HG02588 (cell line): Measurements from ENCODE around the gene CFAP97D1.
"Not testable (repeated sequence)": the region's sequence is repeated elsewhere in the genome, so short reads cannot be mapped to it uniquely, and the experiment has no call there.

Experiments used
- ATAC-seq: cut with Tn5 transposase; IDR thresholded peaks from one replicate; pipeline ENCODE4 v1.9.1; 2021; ENCODE audit warnings: mild to moderate bottlenecking, moderate library complexity; ENCODE audit not compliant: unreplicated experiment

The CFAP97D1 gene

DNA sequence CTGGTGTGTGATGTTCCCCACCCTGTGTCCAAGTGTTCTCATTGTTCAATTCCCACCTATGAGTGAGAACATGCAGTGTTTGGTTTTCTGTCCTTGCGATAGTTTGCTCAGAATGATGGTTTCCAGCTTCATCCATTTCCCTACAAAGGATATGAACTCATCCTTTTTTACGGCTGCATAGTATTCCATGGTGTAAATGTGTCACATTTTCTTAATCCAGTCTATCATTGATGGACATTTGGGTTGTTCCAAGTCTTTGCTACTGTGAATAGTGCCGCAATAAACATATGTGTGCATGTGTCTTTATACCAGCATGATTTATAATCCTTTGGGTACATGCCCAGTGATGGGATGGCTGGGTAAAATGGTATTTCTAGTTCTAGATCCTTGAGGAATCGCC, 12.4 kb downstream of the CFAP97D1 start:
- not testable (repeated sequence) for ATAC-seq

DNA sequence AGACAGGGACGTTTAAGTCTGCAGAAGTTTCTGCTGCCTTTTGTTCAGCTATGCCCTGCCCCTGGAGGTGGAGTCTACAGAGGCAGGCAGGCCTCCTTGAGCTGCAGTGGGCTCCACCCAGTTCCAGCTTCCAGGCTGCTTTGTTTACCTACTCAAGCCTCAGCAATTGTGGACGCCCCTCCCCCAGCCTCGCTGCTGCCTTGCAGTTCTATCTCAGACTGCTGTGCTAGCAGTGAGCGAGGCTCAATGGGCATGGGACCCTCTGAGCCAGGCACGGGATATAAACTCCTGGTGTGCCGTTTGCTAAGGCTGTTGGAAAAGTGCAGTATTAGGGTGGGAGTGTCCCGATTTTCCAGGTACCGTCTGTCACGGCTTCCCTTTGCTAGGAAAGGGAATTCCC, 17.8 kb downstream of the CFAP97D1 start:
- not testable (repeated sequence) for ATAC-seq

DNA sequence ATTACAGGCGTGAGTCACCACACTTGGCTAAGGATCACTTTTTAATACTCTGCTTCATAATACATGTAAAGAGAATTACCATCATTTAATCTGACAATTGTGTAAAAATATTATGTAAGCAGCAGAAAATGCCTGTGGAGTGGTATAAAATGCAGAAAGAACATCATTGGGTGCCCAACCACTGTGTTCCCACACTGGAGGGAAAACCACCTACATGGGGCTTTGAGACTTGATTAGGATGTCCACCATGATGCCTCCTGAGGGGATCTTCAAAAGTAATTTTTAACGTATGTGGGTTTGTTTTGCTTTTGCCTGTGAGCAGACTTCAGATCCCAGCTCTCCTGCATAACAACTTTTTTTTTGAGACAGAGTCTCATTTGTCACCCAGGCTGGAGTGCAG, 18.8 kb downstream of the CFAP97D1 start:
- ATAC-seq = no peak

DNA sequence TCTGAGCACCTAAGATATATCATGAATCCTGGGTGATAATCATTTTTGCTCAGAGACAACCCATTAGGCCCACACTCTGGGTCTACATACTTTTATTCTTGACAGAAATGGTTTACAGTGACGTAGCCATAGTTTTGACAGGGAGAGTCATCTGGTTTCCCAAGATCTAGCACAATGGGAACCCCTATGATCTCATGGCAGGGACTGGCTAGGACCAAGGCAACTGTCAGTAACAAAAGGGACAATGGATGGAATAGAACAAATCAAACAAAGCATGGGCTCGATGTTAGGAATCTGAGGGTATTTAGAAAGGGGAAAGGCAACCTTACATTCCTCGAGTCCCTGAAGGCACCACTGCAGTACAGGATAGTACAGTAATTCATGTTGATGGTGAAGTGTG, 20.5 kb downstream of the CFAP97D1 start:
- no peak for ATAC-seq

DNA sequence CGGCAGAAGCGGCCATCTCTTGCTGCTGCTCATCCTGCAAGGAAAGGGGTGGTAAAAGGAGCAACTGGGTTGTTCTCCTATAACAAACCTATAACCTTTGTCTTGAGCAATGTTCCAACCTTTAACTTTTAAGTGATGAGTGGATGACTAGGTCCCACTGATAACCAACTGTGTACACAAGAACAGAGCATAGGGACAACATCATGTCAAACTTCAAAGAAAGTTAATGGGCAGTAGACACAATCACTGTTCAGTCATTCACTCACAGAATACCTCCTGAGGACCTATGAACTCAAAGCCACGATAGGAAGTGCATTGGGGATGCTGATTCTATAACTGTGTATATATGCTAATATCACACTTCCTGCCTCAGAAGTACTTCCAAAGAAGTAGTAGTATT, 21.6 kb downstream of the CFAP97D1 start:
- no peak for ATAC-seq

DNA sequence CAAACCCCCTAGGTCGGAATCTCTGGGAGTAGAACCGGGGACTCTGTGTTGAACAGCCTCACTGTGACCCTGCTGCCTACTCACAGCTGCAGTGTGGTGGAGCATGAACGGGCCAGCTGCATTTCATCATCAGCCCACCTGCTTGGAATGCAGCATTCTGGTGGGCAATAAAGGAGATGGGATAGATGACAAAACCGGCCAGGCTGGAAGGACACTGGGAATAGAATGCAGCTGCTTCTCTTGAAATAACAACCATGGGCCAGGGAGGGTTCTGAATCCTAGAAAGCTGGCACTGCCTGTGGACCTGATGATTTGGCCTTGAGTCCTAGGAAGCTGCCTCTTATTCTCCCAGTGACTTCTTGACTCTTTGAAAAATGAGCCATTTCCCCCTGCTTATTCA, 23.5 kb downstream of the CFAP97D1 start:
- ATAC-seq = no peak

DNA sequence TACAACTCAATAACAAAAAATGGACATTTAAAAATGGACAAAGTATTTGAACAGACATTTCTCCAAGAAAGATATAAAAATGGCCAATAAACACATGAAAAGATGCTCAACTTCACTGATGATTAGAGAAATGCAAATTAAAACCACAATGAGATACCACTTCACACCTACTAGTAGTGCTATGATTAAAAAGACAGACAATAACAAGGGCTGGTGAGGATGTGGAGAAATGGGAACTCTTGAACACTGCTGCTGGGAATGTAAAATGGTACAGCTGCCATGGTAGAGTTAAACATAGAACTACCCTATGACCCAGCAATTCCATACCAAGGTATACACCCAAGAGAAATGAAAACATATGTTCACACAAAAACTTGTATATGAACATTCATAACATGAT, 24.9 kb downstream of the CFAP97D1 start:
- ATAC-seq = no peak

DNA sequence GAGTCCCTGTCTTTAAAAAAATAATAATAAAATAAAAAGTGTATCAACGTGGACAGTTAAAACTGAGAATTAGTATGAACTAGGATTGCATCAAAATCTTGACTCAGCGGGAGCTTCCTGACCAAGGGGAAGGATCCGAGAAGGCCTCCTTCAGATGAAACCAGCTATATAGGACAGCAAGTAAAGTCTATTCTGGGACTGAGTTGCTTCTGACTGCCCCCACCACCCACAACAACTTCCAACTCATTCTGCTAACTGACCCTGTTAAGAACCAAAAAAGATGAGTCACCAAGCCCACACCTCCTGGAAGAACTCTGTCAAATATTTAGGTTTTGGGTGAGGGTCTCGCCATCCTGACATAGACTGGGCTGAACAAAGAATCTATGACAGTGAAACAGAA, 27.8 kb downstream of the CFAP97D1 start:
- ATAC-seq = no peak

DNA sequence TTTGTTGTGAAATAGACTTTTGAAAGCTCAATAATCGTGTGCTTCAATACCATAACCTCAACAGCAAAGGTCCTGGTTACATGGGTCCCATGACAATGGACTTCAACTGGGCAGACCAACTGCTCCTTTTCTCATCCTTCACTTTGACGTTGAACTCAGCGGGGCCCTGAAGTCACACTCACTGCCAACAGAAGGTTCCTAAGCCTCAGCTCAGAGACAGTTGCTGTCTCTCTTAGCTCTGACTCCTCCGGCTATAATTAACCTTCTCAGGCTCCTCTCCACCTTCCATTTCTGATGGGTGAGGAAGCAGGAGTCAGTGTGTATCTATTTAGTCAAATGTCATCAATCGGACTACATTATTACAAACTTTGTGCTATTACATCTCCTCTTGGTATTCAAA, 28.9 kb downstream of the CFAP97D1 start:
- ATAC-seq = no peak

DNA sequence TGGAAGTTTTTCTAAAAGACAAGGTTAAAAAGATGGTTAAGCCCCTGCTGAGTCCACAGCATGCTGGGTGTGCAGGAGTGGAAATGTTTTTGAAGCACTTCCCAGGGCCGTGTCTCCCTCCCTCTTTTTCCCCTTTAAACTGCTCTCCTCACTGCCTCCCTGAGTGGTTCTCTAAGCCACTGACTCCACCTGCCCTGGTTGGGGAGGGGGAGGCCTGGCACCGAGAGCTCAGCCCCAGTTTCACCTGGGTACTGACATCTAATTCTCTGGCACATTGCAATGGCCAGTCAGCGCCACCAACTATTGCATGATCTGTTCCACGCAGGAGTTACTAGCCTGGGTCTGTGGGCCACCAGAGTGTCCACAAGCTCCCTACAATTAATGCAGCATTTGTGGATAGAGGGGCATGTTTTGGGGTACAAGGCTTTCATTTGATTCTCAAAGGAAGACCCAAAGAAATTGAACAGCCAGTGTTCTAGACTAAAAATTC, 30.0 kb downstream of the CFAP97D1 start:
- ATAC-seq = no peak

DNA sequence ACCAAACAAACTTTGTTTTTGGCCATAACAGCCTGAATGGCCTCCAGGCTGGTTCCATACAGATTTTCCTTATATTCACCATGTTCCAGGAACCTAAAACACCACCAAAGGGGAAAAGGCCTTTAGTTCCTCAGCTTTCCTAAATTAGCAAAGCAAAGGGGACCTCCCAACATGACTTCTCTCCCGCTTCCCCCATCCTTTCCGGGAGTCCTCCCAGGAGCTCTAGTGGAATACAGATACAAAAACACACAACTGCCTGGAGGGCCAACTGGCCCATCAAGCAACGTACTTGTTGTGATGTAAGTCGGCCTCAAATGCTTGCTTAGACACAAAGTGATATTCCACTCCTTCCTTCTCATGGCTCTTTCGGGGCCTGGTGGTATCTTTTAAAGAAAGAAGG, 30.6 kb downstream of the CFAP97D1 start:
- no peak for ATAC-seq

DNA sequence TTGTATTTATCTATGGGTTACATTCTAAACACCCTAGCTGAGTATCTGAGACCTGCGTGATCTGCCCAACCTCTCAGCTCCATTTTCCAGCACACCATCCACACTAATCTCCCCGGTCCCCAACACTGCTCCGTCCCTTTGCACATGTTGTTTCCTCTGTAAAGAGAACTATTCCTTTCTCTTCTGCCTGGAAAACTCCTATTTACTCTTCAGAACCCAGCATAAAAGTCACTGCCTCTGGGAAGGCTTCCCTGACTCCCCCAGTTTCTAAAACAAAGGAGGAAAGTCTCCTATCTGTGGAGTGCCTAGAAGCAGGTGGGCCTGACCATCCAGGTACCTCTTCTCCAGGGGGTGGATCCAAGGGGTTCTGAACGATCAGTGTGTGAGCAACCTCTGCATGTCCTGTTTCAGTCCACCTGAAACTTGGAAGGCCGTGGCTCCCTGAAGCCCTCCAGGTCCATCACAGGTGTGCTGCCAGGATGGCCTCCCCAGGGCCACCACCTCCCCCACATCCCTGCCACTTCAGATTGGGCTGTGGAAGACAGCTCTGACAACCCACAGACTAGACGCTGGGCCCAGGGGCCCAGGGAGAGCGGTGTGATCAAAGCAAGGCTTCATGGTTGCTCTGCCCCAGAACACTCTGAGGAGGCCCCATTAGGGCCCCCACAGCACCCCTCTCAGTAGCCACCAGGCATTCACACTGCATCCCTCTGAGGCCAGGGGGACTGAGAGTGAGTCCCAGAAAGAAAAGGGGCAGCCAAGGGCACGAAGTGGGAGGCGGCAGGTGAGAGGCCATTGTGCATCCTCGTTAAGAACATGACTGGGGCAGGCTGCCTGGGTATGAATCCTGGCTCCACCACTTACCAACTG, 32.4 kb downstream of the CFAP97D1 start:
- ATAC-seq = no peak

DNA sequence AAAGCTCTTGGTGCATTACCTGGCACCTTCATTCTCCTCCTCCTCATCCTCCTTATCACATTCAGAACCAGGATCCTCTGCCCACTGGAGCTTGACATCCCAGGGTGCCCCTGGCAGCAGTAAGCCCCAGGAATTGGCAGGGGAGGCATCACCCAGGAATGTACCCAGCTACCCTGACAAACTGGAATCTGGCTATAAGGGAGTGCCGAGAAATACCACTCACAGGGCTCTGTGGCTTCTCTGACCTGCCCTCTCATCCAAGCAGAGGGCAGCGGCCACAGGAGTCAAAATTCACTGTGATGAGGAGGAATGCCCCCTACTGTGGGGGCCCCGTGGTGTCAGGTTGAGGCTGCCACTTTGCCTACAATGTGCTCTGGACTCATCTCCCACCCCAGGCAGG, 33.2 kb downstream of the CFAP97D1 start:
- no peak for ATAC-seq

DNA sequence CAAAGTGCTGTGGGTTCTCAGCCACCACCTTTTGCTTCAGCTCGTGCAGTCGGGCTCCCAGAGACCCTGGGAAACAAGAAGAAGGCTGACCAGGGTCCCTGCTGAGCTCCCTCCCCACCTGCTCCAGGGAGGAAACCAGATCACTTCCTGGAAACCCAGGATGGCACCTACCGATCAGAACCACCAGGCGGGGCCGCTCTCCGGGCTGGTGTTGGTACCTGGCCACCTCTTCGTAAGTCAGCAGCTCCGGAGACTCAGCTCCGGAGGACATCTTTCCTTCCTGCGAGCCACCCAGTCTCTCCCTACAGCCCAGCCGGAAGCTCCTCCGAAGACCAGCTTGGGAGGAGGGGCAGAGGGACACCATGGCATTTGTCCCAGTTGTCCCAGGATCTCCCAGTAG, 33.8 kb downstream of the CFAP97D1 start:
- no peak for ATAC-seq

DNA sequence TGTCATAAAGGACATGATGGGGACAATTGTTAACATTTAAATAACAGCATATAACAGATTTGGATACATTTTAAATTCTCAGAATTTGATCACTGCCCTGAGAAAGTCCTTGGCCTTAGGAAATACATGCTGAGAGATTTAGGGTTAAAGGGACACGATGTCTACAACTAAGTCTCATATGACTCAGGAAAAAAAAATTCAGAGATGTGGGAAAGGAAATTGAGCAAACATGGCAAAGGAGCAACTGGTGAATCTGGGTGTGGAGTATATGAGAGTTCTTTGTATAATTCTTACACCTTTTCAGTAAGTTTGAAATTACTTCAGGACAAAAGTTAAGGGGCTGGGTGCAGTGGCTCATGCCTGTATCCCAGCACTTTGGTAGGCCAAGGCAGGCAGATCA, 34.5 kb downstream of the CFAP97D1 start:
- ATAC-seq = no peak

DNA sequence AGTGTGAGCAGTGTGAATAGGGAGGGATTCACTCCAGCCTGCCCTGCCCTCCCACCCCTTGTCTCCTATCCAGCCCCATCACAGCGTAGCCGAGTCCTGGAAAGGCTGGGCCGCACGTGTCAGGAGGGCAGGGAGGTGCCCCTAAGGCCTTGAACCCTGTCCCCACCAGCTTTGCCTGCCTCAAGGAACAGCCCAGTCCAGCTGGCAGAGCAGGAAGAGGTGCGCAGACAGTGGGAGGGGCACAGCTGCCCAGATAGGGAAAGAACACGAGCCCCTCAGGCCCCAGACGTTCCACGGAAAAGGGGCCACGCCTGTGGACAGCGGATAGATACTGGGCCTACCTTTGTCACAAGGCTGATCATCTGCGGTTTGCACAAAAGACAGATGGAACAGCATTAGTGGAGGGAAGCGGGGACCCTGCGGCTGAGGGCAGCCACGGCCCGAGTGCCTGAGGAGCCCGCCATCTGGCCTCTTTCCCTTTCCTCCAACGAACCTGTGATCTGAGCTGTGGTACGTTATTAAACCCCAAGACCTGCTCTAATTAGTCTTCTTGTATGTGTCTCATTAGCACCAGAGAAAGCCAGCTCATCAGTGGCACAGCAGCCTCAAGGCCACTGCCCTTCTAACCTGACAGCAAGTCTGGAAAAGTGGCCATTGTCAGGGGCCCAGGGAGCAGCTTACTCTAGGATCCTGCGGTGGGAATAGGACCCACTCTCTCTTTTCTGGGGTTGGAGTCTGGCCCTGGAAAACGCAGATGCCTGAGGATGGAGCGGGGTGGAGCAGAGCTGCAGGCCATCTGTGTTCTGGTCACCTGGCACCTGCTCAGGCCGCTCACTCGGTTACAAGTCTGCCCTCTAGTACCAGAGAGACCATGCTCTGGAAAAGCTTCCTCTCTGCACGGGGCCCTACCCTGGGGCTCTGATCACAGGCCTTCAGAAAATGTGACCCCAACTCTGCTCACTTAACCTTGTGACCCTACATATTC, 36.4 kb downstream of the CFAP97D1 start:
- no peak for ATAC-seq

DNA sequence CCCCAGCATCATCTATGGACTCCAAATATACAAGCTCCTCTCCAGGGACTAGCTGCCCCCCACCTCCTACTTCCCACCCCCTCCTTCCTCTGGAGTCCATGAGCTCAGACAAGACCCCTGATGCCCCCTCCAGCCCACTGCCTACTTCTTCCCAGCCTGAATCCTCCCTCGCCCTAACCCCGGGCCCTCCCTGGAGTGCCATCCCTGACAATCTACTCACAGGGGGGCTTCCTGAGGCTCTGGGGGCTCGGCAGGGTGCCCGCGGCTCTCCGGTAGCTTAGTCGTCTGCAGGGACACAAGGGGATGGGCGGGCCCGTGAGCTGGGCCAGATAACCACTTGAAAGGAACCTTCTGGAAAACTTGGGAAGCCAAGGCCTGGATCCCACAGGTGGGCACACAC, 37.6 kb downstream of the CFAP97D1 start:
- no peak for ATAC-seq

DNA sequence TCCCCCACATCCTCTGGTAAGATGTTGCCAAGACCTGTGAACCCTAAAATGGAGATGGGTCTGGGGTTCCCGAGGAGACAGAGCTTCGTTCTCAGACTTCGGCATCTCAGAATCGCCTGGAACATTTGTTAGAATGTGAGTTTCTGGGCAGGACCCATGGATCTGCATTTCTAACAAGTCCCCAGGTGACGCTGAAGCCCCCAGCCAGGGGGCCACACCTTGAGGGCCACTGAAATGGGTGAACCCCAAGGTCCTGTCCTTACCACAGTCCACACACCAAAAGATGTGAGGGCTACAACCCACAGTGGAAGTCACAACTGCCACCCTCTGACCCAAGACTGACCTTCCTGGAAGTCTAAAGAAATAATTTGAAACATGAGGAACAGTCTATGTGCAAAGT, 38.7 kb downstream of the CFAP97D1 start:
- ATAC-seq = no peak

DNA sequence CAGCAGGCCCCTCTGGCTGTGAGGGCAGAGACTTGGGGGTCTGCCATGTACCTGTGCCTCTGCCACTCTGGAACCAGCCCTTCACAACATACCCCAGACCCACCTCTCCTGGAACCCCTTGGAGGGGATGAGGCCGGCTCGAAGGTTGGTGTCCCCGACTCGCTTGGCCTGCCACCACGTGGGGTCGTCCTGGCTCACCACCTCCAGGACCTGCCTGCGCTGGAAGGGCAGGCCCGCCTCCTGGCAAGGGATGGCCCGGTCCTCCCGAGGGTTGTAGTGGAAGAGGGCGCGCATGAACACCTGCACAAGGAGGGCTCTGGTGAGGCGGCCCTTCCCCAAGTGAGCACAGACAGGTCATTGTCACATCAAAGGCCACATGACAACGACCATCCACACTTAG, 40.5 kb downstream of the CFAP97D1 start:
- no peak for ATAC-seq

DNA sequence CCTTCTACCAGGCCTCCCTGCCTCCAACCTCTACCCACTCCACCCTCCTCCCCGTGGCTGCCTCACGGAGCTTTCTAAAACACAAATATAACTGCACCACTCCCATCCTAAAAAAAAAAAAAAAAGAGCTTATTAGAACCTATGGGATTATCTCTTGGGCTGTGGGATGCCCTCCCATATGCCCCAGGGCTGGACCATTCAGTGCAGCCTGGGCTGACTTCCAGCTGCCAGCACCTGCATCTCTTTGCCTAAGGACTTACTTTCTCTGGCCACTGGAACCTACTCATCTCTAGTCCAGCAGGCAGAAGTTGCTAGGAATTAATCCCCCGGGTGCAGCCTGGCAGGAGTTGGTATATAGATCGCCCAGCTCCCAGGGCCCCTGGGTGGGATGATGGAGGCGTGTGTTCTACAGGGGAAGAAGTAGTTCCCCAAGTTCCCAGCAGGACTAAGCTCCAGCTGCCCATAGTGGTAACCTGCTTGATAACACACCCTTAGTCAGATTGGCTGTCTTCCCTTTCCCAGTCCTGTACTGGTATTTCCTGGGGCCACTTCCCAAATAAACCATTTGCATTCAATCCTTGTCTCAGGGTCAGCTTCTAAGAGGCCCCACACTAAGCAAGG, 42.4 kb downstream of the CFAP97D1 start:
- ATAC-seq = no peak

DNA sequence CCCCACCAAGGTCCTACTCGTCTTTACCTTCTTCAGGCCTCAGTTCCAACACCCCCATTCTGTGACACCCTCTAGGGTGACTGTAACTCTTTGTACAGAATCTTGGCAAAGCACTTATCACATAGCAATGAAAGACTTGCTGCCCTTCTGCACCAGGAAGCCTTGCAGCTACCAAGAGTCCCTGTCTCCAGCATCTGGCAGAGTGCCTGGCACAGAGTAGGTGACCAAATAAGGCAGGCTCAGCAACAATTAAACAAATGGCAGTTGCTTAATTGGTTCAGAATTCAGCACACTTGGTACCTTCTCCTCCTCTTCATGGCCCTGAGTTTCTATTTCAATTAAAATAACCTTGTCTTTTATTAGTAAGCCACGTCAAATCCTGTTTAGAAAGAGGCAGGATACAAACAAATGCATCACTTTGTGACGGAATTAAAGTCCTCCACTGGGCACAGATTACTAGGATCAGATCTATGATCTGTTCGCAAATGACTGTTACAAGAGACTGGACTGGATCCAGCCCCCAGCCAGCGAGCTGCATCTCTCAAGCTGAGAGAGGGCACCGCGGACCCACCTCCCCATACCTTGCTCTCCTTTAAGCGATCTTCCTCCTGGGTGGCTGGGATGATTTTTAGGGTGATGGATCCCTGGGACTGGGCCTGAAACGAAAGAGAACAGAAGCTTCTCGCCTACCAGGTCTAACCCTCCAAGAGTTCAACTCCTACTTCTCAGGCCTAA, 43.3 kb downstream of the CFAP97D1 start:
- ATAC-seq = no peak
